SIG-M5 (cell line): ENCODE measurements around the gene HSF2BP.
"Not testable (repeated sequence)": the region's sequence is repeated elsewhere in the genome, so short reads cannot be mapped to it uniquely, and the experiment has no call there.

ENCODE experiments used
- DNase-seq: peaks from one replicate; lab custom pipeline; 2025; lab: John Stamatoyannopoulos, UW

Gene HSF2BP

DNA sequence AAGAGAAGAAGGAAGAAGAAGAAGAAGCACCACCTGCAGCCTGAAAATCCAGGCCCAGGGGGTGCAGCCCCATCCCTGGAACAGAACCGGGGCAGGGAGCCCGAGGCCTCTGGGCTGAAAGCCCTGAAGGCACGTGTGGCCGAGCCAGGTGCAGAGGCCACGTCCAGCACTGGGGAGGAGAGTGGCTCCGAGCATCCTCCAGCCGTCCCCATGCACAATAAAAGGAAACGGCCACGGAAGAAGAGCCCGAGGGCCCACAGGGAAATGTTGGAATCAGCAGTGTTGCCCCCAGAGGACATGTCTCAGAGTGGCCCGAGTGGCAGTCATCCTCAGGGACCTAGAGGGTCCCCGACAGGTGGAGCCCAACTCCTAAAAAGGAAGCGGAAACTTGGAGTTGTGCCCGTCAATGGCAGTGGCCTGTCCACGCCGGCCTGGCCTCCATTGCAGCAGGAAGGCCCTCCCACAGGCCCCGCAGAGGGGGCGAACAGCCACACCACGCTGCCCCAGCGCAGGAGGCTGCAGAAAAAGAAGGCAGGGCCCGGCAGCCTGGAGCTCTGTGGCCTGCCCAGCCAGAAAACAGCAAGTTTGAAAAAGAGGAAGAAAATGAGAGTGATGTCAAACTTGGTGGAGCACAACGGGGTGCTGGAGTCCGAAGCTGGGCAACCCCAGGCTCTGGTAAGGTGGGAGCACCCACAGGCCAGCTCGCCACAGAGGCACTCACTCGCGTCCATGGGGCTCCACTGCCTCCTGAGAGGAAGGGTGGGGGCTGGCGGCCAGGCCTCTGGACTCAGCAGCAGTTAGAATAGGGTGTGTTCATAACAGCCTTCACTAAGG lies 28.5 kb upstream of the HSF2BP start:
- no peak for DNase-seq

DNA sequence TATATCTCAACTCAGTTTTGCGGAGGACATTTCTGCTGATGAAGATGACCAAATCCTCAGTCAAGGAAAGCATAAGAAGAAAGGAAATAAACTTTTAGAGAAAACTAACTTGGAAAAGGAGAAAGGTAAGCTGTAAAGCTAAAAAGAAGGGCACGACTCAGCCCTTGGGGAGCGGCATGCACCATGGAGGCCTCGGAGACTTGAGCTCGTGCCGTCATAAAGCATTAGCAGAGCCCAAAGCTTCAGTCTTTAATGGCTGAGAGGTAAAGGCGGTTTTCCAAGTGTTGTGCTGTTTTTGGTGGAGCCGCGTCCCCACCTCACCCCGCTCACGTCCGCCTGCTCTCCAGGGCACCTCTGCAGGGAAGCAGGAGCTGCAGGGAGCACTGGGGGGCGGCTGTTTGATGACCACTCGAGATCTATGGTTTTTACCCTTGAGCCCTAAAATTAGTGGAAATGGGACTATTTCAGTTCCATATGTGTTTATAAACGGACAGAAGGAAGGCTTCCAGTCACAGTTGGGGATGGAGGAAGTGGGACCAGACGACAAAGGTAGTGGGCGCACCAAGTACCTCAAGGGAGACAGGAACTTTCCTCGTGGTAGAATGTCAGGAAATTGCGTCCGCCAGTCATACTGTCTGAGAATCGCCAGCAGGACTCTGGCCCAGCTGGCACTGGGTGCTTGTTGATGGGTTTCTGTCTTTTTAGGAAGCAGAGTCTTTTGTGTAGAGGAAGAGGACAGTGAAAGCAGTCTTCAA lies 27.7 kb upstream of the HSF2BP start:
- no peak for DNase-seq

- no peak for DNase-seq
Observed at GRCh38 chr21:43684424-43684823, 25.1 kb upstream of the HSF2BP start.

- no peak for DNase-seq
Observed at GRCh38 chr21:43681650-43682049, 22.4 kb upstream of the HSF2BP start.

GRCh38 chr21:43680421-43680820 lies 21.1 kb upstream of the HSF2BP start:
- not testable (repeated sequence) for DNase-seq

GRCh38 chr21:43679951-43680350 lies 20.7 kb upstream of the HSF2BP start:
- no peak for DNase-seq

- no peak for DNase-seq
Observed at GRCh38 chr21:43676391-43676790, 17.1 kb upstream of the HSF2BP start.

DNA sequence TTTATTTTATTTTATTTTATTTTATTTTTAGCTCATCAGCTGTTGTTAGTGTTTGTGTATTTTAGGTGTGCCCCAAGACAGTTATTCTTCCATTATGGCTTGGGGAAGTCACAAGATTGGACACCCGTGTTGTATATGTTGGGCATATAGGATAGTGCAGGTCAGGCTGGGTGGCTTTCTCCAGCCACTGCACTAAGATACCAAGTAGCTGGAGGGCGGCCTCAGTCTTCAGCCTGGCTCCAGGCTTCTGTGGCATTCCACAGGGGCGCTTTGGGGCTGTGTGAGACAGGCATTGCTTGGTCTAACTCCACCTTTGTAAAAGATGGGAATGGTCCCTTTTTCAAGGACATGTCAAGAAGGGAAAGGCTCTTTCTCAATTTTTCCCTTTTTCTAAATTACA lies 16.6 kb upstream of the HSF2BP start:
- DNase-seq = no peak

DNA sequence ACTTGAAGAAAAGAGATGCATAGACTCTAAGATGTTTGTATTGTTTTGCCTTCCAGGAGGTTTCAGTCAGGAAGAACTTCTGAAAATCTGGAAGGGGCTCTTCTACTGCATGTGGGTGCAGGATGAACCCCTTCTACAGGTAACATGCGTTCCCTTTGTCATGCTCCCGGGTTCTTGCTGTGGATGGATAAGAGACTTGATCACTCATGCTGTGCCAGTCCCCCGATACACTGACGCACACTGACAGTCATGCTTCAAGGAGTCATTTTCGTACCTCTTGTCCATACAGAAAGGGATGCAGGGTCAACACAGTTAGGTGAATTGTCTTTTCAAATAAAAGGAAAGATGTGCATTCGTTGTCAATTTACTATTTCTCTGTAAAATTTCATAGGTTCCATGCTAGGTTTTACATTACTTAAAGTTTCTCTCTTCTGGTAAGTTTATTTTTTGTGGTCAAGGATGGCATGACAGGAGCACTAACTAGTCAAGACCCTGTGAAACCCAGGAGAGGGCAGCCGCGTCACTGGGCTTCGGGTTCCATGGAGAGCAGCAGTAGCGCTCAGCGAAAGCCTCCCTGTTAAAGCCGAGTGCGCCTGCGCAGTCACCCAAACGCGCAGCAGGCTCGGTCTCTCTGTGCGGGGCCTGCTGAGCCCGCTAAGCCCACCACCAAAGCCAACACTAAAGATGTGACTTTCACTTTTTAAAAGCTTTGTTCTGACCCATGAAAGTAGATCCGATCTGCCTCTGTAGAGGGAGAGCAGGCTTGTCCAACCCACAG lies 10.7 kb upstream of the HSF2BP start:
- DNase-seq = no peak

GRCh38 chr21:43667191-43667904 lies 8.1 kb upstream of the HSF2BP start:
- peak; percentile 33 for DNase-seq

DNA sequence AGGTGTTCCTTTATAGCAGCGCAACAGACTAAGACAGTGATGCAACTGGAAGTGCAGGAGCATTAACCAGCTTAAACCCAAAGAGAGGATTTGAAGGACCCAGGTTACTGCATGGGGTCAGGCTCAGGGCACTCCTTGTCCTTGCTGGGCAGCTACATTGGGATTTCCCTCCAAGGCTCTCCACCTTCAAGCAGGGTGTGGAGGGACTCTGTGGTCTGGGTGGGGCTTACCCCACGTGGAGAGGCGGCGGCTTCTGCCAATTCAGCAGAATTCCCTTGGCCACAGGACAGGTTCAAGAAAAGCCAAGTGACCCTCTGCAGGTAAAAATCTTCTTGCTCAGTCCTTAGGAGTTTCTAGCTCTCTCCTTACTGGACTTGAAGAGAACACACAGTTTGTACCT lies 6.6 kb upstream of the HSF2BP start:
- no peak for DNase-seq

DNA sequence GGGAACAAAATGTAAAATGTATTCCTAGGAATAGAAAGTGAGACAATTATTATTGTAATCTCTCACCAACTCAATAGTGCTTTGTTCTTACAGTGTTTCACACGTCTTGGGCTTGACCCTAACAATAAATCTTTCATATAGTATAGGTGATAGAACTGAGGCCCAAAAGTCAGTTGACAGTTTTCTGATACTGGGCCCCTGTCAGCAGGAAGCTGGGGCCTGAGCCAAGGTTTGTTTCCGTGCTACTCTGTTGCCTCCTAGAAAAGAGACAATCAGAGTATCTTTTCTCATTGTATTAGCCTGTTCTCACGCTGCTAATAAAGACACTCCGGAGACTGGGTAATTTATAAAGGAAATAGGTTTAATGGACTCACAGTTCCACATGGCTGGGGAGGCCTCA lies 5.1 kb upstream of the HSF2BP start:
- DNase-seq = no peak

DNA sequence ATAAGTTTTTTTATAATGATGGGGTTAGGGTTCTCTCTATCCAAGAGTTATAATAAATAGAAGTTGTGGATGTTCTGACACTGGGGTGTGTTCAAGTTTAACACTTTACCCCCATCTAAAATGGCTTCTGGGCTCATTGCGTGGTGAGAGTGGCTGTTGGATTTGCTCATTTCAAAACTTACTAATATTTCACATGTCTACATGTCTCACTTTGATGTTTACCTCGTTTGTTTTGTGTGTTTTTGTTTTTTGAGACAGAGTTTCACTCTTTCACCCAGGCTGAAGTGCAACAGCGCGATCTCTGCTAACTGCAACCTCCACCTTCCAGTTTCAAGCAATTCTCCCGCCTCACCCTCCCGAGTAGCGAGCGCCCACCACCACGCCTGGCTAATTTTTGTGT lies 3.7 kb upstream of the HSF2BP start:
- DNase-seq = no peak

GRCh38 chr21:43662286-43662685 lies 3.0 kb upstream of the HSF2BP start:
- DNase-seq = no peak

GRCh38 chr21:43658769-43659135 lies 536 bp downstream of the HSF2BP start:
- no peak for DNase-seq

- no peak for DNase-seq
Observed at GRCh38 chr21:43658088-43658741, 1.1 kb downstream of the HSF2BP start.

- no peak for DNase-seq
Observed at GRCh38 chr21:43657355-43658087, 1.8 kb downstream of the HSF2BP start.

DNA sequence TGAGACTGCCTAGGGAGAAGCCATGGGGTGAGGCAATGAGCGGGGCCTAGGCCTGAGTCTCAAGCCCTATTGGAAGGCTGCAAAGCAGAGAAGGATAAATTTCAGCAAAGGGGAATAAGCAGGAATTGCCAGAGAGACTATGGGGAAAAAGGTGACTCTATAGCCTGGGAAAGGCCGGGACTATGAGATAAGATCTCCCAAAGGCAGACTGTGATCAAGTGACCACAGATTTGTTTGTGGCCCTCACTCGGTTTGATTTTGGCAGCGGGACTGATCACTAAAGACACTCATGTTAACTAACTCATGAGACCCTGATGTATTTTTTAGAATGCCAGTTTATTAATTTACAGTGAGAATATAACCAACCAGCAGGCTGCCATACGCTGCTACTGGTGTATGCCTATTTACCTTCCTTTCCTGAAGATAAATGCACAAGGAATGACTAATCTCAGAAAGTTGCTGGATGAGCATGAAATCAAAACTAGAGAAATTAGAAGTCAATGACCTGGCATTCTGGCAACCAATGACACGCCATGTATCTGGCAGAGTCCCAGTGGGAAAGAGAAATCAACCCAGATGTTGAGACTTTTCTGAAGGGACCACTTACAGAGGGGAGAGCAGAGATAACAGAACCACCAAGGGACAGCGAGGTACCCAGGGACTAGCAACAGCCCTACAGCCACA lies 4.3 kb downstream of the HSF2BP start:
- DNase-seq = no peak

DNA sequence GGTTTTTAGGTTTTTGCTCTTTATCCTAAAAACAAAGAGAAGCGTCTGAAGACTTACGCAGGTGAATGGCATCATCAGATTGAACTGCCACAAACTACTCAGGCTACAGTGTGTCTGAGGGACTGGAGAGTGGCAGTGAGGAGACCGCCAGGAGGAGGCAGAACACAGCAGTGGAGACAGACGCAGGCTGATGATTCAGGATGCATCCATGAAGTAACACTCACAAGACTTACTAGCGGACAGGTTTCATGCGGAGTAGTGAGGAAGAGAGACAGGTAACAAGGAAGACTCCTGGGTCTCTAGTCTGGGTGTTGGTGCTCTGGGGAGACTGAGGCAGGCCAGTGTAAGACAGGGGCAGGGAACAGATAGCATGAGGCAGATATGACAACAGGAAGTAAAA lies 5.7 kb downstream of the HSF2BP start:
- no peak for DNase-seq

GRCh38 chr21:43652616-43653015 lies 6.7 kb downstream of the HSF2BP start:
- no peak for DNase-seq
